GM12873 (cell line): ENCODE results near the gene VARS2.
A peak's percentile ranks its signal among the peaks of the same experiment; 100 is the strongest.

Source experiments
- CTCF ChIP-seq: IDR thresholded peaks from 2 replicates; pipeline ENCODE4 v1.5.1; 2012; ENCODE audit warnings: low read depth, mild to moderate bottlenecking, moderate library complexity, low read length, control low read depth; ENCODE audit not compliant: insufficient read depth; ENCODE audit errors: missing control alignments

The VARS2 gene

GRCh38 chr6:30876039-30876730 is 37.9 kb upstream of the VARS2 start:
- no peak for TF ChIP-seq CTCF

GRCh38 chr6:30877419-30878262 is 36.4 kb upstream of the VARS2 start:
- TF ChIP-seq CTCF, result peak; percentile 82

GRCh38 chr6:30879684-30880427 is 34.2 kb upstream of the VARS2 start:
- TF ChIP-seq CTCF, result no peak

- no peak for TF ChIP-seq CTCF
Measured at GRCh38 chr6:30880698-30881252, 33.3 kb upstream of the VARS2 start.

- no peak for TF ChIP-seq CTCF
Measured at GRCh38 chr6:30881392-30882203, 32.4 kb upstream of the VARS2 start.

GRCh38 chr6:30882204-30882758 is 31.8 kb upstream of the VARS2 start:
- TF ChIP-seq CTCF, result no peak
